Measurements from ENCODE around the gene DUSP2.

DUSP2 gene

DNA sequence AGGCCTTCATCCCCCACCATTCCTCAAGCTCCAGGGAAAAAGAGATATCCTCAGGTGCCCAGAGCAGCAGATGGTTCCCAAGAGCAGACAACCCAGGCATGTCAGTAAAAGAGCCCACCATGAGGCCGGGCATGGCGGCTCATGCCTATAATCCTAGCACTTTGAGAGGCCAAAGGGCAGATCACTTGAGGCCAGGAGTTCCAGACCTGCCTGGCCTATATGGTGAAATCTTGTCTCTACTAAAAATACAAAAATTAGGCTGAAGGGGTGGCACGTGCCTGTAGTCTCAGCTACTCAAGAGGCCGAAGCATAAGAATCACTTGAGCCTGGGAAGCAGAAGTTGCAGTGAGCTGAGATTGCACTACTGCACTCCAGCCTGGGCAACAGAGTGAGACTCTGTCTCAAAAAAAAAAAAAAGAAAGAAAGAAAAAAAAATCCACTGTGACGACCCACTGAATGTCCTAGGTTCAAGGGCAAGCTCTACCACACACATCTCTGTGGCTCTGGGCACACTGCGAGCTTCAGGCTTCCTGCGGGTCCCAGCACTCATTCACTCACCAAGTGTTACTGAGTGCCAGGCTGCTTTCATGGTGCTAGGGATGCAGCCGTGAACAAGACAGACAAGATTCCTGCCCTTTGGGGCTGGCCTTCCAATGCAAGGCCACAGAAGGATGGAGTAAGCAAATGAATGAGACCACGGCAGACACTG, 6.5 kb upstream of the DUSP2 start:
- no peak overlapping the region for H3K9ac ChIP-seq (ENCODE audit: low read length)

DNA sequence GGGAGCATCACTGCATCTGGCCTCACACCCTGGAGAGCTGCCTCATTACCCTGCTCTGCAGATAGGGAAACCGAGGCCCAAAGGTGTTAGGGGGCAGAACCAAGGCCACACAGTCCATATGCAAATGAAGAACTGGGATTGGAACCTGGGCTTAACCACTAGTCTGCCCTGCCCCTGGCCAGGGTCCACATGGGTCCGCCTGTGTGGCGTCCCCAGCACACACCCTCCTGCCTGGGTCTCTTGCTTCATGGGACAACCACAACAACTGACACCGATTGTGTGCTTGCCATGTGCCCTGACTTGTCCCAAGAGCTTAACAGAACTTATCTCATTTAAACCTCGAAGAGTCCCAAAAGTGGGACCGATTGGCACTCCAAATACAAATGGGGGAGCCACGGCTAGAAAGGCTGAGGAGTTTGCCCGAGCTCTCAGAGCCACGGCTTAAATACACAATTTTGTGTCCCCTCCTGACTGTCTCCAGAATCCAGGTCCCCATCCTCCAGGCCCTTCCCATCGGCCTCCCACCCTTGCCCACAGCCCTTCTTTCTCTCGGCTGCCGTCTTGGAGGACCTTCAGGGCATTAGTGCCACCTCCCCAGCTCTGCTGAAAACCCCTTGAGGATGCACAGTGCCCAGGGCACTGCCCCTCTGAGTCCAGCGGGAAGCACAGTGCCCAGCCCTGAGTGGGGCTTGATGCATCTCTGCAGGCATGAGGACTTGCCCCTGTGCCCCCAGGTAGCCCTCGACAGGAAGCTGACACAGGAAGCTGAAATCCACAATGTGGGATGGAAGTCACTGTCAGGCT, 5.8 kb upstream of the DUSP2 start:
- no peaks in the 10 kb centered on the region for H4K20me1 ChIP-seq (ENCODE audit: insufficient read depth, low read length)

More for the DNA sequence above, 6.5 kb upstream of the DUSP2 start:
- no peaks in the 10 kb centered on the region for H3K27me3 ChIP-seq (ENCODE audit: insufficient read depth, low read length)
- no peaks in the 10 kb centered on the region for H4K20me1 ChIP-seq (ENCODE audit: insufficient read depth, low read length)
- H3K9me3 ChIP-seq (ENCODE audit: low read length), result no peaks in the 10 kb centered on the region
- H3F3A ChIP-seq (ENCODE audit: insufficient read depth, low read length), result no peaks in the 10 kb centered on the region
- H3K9me2 ChIP-seq (ENCODE audit: low read depth, low read length), result no peaks in the 10 kb centered on the region
- H3K79me2 ChIP-seq (ENCODE audit: insufficient read depth, low read length), result no peaks in the 10 kb centered on the region
- TF ChIP-seq EZH2 (IDR thresholded peaks at IDR 0.05; ENCODE audit: borderline replicate concordance, low read length), result no peak
- TF ChIP-seq, protein P1, sequence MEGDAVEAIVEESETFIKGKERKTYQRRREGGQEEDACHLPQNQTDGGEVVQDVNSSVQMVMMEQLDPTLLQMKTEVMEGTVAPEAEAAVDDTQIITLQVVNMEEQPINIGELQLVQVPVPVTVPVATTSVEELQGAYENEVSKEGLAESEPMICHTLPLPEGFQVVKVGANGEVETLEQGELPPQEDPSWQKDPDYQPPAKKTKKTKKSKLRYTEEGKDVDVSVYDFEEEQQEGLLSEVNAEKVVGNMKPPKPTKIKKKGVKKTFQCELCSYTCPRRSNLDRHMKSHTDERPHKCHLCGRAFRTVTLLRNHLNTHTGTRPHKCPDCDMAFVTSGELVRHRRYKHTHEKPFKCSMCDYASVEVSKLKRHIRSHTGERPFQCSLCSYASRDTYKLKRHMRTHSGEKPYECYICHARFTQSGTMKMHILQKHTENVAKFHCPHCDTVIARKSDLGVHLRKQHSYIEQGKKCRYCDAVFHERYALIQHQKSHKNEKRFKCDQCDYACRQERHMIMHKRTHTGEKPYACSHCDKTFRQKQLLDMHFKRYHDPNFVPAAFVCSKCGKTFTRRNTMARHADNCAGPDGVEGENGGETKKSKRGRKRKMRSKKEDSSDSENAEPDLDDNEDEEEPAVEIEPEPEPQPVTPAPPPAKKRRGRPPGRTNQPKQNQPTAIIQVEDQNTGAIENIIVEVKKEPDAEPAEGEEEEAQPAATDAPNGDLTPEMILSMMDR (IDR thresholded peaks at IDR 0.05; ENCODE audit: low read length), result no peak
- no peak overlapping the region for H3K27ac ChIP-seq (ENCODE audit: low read depth, low read length, poor library complexity, severe bottlenecking)
- H3K4me1 ChIP-seq (ENCODE audit: insufficient read depth, low read length, severe bottlenecking), result peaks cover 27% of the 10 kb centered on the region
- no peak overlapping the region for H2AFZ ChIP-seq (ENCODE audit: low read length)
- no peak overlapping the region for H3K4me2 ChIP-seq (ENCODE audit: low read length)
- H3K4me3 ChIP-seq (ENCODE audit: low read depth, low read length, poor library complexity, severe bottlenecking), result no peak overlapping the region
- no peaks in the 10 kb centered on the region for H3K36me3 ChIP-seq (ENCODE audit: insufficient read depth, low read length)

DNA sequence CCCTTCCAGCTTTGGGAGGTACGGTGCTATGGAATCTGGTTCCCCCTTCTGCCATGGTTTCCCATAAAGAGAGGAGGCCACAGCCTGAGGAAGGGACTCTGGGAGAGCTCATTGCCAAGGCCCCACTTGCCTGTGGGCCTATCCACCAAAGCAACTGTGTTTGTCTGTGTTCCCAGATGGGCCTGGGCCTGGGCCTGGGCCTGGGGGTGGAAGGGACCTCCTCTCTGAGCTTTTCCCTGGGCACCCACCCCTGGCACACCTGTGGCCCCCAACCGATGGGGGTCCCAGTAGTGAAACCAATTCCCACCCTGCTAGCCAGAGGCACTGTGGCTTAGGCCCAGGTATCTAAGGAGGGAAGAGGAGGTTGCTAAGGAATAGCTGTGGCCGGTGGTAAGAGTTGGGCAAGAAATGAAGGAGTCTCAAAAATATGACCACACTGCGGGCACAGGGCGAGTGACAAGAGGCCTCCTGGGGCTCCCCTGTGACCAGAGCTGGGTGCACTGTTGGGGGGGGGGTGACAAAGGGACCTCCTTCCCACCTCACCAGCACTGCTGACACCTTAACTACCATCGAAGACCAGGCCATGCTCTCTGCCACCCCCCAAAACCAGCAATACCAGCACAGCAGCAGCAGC, 4.9 kb upstream of the DUSP2 start:
- Histone ChIP-seq H3K9ac (ENCODE audit: low read length) (no peak overlapping the region), H2AFZ (ENCODE audit: low read length) (no peak overlapping the region), H3K36me3 (ENCODE audit: insufficient read depth, low read length) (no peaks in the 10 kb centered on the region), H4K20me1 (ENCODE audit: insufficient read depth, low read length) (no peaks in the 10 kb centered on the region), H3K9me3 (ENCODE audit: low read length) (no peaks in the 10 kb centered on the region), H3F3A (ENCODE audit: insufficient read depth, low read length) (no peaks in the 10 kb centered on the region), H3K9me2 (ENCODE audit: low read depth, low read length) (no peaks in the 10 kb centered on the region), H3K4me3 (ENCODE audit: low read depth, low read length, poor library complexity, severe bottlenecking) (no peak overlapping the region), H3K27ac (ENCODE audit: low read depth, low read length, poor library complexity, severe bottlenecking) (no peak overlapping the region), H3K4me2 (ENCODE audit: low read length) (no peak overlapping the region), H3K79me2 (ENCODE audit: insufficient read depth, low read length) (no peaks in the 10 kb centered on the region), H3K4me1 (ENCODE audit: insufficient read depth, low read length, severe bottlenecking) (peaks cover 42% of the 10 kb centered on the region), H3K27me3 (ENCODE audit: insufficient read depth, low read length) (no peaks in the 10 kb centered on the region)
- TF ChIP-seq EZH2 (IDR thresholded peaks at IDR 0.05; ENCODE audit: borderline replicate concordance, low read length), result no peak
- TF ChIP-seq, protein P1 (IDR thresholded peaks at IDR 0.05; ENCODE audit: low read length), result no peak

More for the DNA sequence above, 5.8 kb upstream of the DUSP2 start:
- Histone ChIP-seq H3K27me3 (ENCODE audit: insufficient read depth, low read length) (no peaks in the 10 kb centered on the region), H3K27ac (ENCODE audit: low read depth, low read length, poor library complexity, severe bottlenecking) (no peak overlapping the region), H3K4me2 (ENCODE audit: low read length) (no peak overlapping the region), H3K9me3 (ENCODE audit: low read length) (no peaks in the 10 kb centered on the region), H3K9ac (ENCODE audit: low read length) (no peak overlapping the region), H3K4me1 (ENCODE audit: insufficient read depth, low read length, severe bottlenecking) (peaks cover 35% of the 10 kb centered on the region), H3K4me3 (ENCODE audit: low read depth, low read length, poor library complexity, severe bottlenecking) (no peak overlapping the region), H3K79me2 (ENCODE audit: insufficient read depth, low read length) (no peaks in the 10 kb centered on the region), H2AFZ (ENCODE audit: low read length) (no peak overlapping the region), H3F3A (ENCODE audit: insufficient read depth, low read length) (no peaks in the 10 kb centered on the region), H3K9me2 (ENCODE audit: low read depth, low read length) (no peaks in the 10 kb centered on the region), H3K36me3 (ENCODE audit: insufficient read depth, low read length) (no peaks in the 10 kb centered on the region)
- TF ChIP-seq, protein P1 (IDR thresholded peaks at IDR 0.05; ENCODE audit: low read length), result no peak
- no peak for TF ChIP-seq EZH2 (IDR thresholded peaks at IDR 0.05; ENCODE audit: borderline replicate concordance, low read length)

Data from OCI-LY1 (cell line).